Endothelial cell of umbilical vein (primary cell): ENCODE data around the gene GAS7. TPM values are rescaled to one million over a fixed set of nuclear protein-coding genes. Genes with fewer than 3 reads are reported as not detected.

Experiments
- BruUV-seq: library from RNA; stranded (reverse); fragments of 400-500 nt; replicated peaks from 2 replicates; lab custom pipeline; 2021; lab: Mats Ljungman, UMichigan
- CTCF ChIA-PET: fragments of 300-600, 350-600 bp; sonication (Branson Sonifier 250); formaldehyde crosslinking; loops from one replicate; lab custom pipeline; 2021; ENCODE audit warnings: antibody characterized with exemption, inconsistent platforms; lab: Charles Lee
- POLR2A ChIA-PET: fragments of 300-600, 350-600 bp; sonication (Branson Sonifier 250); formaldehyde crosslinking; loops from one replicate; lab custom pipeline; 2021; ENCODE audit warnings: antibody characterized with exemption, inconsistent platforms; lab: Charles Lee
- DNase-seq: peaks from one replicate; pipeline ENCODE4 v3.0.0-alpha.2; 2011; ENCODE audit warnings: low read depth, low spot score
- FAIRE-seq: peaks from 2 replicates; lab custom pipeline; 2011; peaks lifted over from hg19 to GRCh38; lab: Jason Lieb, UNC
- H2AFZ ChIP-seq: 2 replicates; pipeline ENCODE4 v1.6.0; 2012; ENCODE audit warnings: low read depth, low read length, control low read depth, inconsistent platforms
- H3K27ac ChIP-seq: 2 replicates; pipeline ENCODE4 v1.5.1; 2011; ENCODE audit warnings: low read depth, mild to moderate bottlenecking, control low read depth, low read length, moderate library complexity; ENCODE audit not compliant: insufficient read depth
- H3K27me3 ChIP-seq, 2 experiments: 2 replicates each; pipeline versions ENCODE4 v1.6.0 to v1.6.1; 2011; ENCODE audit warnings: low read length in 2 of 2, mixed read lengths in 1 of 2; ENCODE audit not compliant: control insufficient read depth in 2 of 2, insufficient read depth in 2 of 2
- H3K36me3 ChIP-seq, 2 experiments: 2 replicates in 1 of 2; 3 replicates in 1 of 2; pipeline ENCODE4 v1.5.1; 2011; ENCODE audit warnings: low read length in 2 of 2, mild to moderate bottlenecking in 1 of 2, moderate library complexity in 1 of 2; ENCODE audit not compliant: control insufficient read depth in 2 of 2, insufficient read depth in 2 of 2; ENCODE audit errors: extremely low read depth in 1 of 2
- H3K4me1 ChIP-seq: 3 replicates; pipeline ENCODE4 v1.5.1; 2011; ENCODE audit warnings: mild to moderate bottlenecking, low read length; ENCODE audit not compliant: control insufficient read depth, insufficient read depth; ENCODE audit errors: extremely low read depth
- H3K4me2 ChIP-seq: 2 replicates; pipeline ENCODE4 v1.6.1; 2011; ENCODE audit warnings: low read length, control low read depth, mixed read lengths; ENCODE audit not compliant: insufficient read depth
- H3K4me3 ChIP-seq, 3 experiments: fragments of 200-600 bp in 1 of 3; sonication (generic), shearing (Covaris generic) in 1 of 3; replicated peaks in 1 of 3; 2 replicates each; pipeline ENCODE4 v1.5.1; 2011 to 2016; ENCODE audit warnings: control low read depth in 3 of 3, low read length in 3 of 3, mild to moderate bottlenecking in 2 of 3, inconsistent platforms in 1 of 3, low read depth in 1 of 3, moderate library complexity in 1 of 3; ENCODE audit not compliant: insufficient read depth in 1 of 3
- H3K79me2 ChIP-seq: 2 replicates; pipeline ENCODE4 v1.6.0; 2012; ENCODE audit warnings: low read length, inconsistent platforms; ENCODE audit not compliant: control insufficient read depth, insufficient read depth
- H3K9ac ChIP-seq: replicated peaks from 2 replicates; pipeline ENCODE3; 2011; ENCODE audit warnings: low read length, control low read depth; ENCODE audit not compliant: insufficient read depth; ENCODE audit errors: extremely low read depth
- H3K9me1 ChIP-seq: replicated peaks from 3 replicates; pipeline ENCODE4 v1.6.0; 2011; ENCODE audit warnings: mild to moderate bottlenecking, low read length; ENCODE audit not compliant: control insufficient read depth, insufficient read depth; ENCODE audit errors: extremely low read depth
- H3K9me3 ChIP-seq: replicated peaks from 2 replicates; pipeline ENCODE4 v1.5.1; 2012; ENCODE audit warnings: low read length, inconsistent platforms; ENCODE audit not compliant: control insufficient read depth, insufficient read depth
- H4K20me1 ChIP-seq: replicated peaks from 2 replicates; pipeline ENCODE3; 2011; ENCODE audit warnings: mild to moderate bottlenecking, low read length; ENCODE audit not compliant: control insufficient read depth, insufficient read depth; ENCODE audit errors: extremely low read depth
- POLR2A ChIP-seq: IDR thresholded peaks from 2 replicates; pipeline ENCODE4 v1.6.1; 2012; ENCODE audit warnings: low read depth, mild to moderate bottlenecking, control low read depth, low read length
- POLR2AphosphoS5 ChIP-seq: IDR thresholded peaks from 2 replicates; pipeline ENCODE4 v1.6.1; 2012; ENCODE audit warnings: low read depth, mild to moderate bottlenecking, control low read depth, low read length, moderate library complexity; ENCODE audit not compliant: insufficient read depth
- dilution Hi-C: fragments of 300-500 bp; cut with MboI; formaldehyde crosslinking; loops from one replicate; pipeline ENCODE4 v1.15.0; 2019; ENCODE audit warnings: low sequenced_read_pairs; ENCODE audit not compliant: extremely low pct_ligation_motif_present
- intact Hi-C: fragments of 100-400 bp; cut with micrococcal nuclease; formaldehyde crosslinking; loops from one replicate; pipeline ENCODE4 v1.10.0; 2022
- polyA plus RNA-seq, 4 experiments: library from polyadenylated mRNA; depleted of rRNA in 3 of 4; stranded (reverse) in 3 of 4; unstranded in 1 of 4; fragments of >200 nt; gene quantifications; 2 replicates each; pipeline versions ENCODE4 v1.2.1 to v1.2.3, GENCODE V29; 2011 to 2012; ENCODE audit warnings: missing spikeins in 1 of 4
- total RNA-seq: library from RNA; stranded (reverse); gene quantifications from 2 replicates; pipeline ENCODE4 v1.2.3, GENCODE V29; 2021
- TF ChIP-seq, protein P1 (sequence below): IDR thresholded peaks from 2 replicates; pipeline ENCODE4 v1.6.1; 2011; ENCODE audit not compliant: insufficient read depth, insufficient read length
- TF ChIP-seq, protein P2 (sequence below), 2 donors: IDR thresholded peaks; 1 replicate in 1 of 2; 2 replicates in 1 of 2; pipeline ENCODE4 v1.5.1; 2011; ENCODE audit warnings: low read length in 2 of 2, mild to moderate bottlenecking in 2 of 2, moderate library complexity in 2 of 2, control low read depth in 1 of 2, inconsistent platforms in 1 of 2, low read depth in 1 of 2; ENCODE audit not compliant: insufficient read depth in 1 of 2; ENCODE audit errors: extremely low read depth in 1 of 2

Gene GAS7
- total and polyA plus RNA-seq, 2 donors (not counting 3 experiments of a cell fraction or from before 2014, with no cell fraction given) = not detected

- H3K4me2 ChIP-seq = no peak overlapping the region
- BruUV-seq = no TSS peak
- no peak overlapping the region for H2AFZ ChIP-seq
These were observed 147.8 kb downstream of the GAS7 start for GRCh38 chr17:10050597-10051101.

More at GRCh38 chr17:10050597-10051101, 147.8 kb downstream of the GAS7 start:
- no peaks in the 10 kb centered on the region for H3K27me3 ChIP-seq
- no peak overlapping the region for H3K9ac ChIP-seq
- no peak for FAIRE-seq
- TF ChIP-seq POLR2AphosphoS5 (no peak), POLR2A (no peak)
- TF ChIP-seq, protein P1, sequence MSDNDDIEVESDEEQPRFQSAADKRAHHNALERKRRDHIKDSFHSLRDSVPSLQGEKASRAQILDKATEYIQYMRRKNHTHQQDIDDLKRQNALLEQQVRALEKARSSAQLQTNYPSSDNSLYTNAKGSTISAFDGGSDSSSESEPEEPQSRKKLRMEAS = no peak
- TF ChIP-seq, protein P2, sequence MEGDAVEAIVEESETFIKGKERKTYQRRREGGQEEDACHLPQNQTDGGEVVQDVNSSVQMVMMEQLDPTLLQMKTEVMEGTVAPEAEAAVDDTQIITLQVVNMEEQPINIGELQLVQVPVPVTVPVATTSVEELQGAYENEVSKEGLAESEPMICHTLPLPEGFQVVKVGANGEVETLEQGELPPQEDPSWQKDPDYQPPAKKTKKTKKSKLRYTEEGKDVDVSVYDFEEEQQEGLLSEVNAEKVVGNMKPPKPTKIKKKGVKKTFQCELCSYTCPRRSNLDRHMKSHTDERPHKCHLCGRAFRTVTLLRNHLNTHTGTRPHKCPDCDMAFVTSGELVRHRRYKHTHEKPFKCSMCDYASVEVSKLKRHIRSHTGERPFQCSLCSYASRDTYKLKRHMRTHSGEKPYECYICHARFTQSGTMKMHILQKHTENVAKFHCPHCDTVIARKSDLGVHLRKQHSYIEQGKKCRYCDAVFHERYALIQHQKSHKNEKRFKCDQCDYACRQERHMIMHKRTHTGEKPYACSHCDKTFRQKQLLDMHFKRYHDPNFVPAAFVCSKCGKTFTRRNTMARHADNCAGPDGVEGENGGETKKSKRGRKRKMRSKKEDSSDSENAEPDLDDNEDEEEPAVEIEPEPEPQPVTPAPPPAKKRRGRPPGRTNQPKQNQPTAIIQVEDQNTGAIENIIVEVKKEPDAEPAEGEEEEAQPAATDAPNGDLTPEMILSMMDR (IDR thresholded peaks at IDR 0.05; ENCODE audit: extremely low read depth in 1 of 2, insufficient read depth in 1 of 2, low read depth in 1 of 2, low read length in 2 of 2) = no peak
- intact Hi-C loops = no loop called here
- DNase-seq = no peak
- peaks cover 12% of the 10 kb centered on the region for H3K9me3 ChIP-seq
- no peaks in the 10 kb centered on the region for H3K4me1 ChIP-seq
- no peaks in the 10 kb centered on the region for H3K79me2 ChIP-seq
- H3K9me1 ChIP-seq = no peaks in the 10 kb centered on the region
- no peaks in the 10 kb centered on the region for H4K20me1 ChIP-seq
- dilution Hi-C loops = no loop called here
- no peaks in the 10 kb centered on the region for H3K36me3 ChIP-seq
- POLR2A ChIA-PET = no interaction called here
- H3K4me3 ChIP-seq = no peak overlapping the region
- CTCF ChIA-PET = no interaction called here
- no peak overlapping the region for H3K27ac ChIP-seq
